Measurements from ENCODE around the gene PRDM12.

PRDM12 gene

DNA sequence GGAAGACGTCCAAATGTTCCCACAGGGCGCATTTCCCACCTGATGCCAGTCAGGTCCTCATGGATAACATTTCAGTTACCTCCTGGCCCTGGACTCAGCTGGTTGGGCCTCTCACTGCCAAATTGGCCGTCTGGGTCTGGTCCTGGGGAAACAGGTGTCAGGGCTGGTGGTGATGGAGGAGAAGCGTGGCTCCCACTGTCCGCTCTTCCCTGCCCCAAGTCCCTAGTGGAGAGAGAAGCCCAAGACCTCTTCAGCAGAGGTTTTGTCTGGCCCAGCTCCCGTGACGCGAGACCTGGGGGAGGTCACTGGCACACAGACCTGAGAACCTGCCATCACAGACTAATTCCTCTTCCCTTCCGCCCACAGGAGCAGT is 27.8 kb upstream of the PRDM12 start:
- no peak for DNase-seq

DNA sequence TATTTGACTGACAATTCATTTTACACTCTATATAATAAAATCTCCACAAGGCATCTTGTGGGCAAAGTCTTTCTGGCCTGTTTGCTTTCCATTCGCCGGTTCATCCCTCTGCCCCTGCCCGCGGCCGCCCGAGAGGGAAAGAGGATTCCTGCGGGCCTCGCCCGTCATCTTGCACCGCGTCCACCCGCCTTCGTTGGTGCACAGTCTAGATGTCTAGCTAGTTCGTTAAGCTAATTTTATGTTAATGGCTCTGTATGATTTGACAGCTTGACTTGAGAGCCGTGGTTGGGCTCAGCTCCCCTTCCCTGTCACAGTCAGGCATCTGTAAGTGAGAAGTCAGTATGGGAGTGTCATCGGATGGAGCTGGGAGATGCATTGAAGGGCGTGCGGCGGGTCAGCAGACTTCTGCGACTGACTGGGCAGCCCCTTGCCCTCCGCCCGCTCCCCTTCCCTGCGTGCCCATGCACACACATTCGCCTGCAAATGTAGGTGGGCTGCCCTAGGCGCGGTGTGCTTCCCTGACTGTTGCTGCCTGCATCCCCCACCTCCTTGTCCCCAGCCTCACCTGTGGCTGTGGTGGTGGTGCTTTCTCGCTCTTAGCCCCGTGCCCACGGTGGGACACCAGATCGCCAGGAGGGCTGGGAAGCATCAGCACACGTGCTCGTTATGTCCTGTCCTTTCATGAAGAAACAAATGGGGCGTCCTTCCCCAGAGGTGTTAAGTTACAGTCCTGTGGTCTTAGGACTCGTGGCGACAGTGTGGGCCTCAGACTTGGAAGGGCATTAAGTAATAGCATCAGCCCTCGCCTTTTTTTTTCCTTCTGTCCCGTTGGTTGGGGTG is 25.9 kb upstream of the PRDM12 start:
- DNase-seq = no peak

DNA sequence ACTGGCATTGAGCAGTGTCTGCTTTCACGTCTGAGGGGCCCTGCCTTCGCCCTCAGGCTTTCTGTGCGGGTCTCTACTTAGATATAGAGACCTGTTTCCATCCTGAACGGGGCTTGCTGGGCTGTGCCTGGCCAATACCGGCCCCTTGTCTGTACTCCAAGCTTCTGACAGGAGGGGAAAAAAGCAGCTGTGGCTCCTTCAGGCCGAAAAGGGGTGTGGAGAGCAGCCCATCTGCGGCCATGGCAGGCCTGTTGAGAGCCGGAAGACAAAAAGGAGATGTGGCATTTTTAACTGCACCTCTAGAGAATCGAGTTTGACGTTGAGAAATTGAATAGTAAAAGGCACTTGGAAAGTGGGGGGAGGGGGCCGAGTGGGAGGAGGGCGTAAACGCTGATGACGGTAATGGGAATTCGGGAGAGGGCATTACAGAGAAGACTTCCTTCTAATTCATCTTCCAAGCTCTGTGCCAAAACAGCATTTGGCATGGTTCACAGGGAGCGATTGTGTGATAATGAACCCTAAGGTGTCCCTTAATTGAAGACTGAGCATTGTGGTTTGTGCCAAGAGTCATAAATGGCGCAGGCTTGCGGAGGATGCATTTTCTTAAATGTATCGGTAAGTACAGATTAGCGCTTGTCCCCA is 25.1 kb upstream of the PRDM12 start:
- DNase-seq = no peak

DNA sequence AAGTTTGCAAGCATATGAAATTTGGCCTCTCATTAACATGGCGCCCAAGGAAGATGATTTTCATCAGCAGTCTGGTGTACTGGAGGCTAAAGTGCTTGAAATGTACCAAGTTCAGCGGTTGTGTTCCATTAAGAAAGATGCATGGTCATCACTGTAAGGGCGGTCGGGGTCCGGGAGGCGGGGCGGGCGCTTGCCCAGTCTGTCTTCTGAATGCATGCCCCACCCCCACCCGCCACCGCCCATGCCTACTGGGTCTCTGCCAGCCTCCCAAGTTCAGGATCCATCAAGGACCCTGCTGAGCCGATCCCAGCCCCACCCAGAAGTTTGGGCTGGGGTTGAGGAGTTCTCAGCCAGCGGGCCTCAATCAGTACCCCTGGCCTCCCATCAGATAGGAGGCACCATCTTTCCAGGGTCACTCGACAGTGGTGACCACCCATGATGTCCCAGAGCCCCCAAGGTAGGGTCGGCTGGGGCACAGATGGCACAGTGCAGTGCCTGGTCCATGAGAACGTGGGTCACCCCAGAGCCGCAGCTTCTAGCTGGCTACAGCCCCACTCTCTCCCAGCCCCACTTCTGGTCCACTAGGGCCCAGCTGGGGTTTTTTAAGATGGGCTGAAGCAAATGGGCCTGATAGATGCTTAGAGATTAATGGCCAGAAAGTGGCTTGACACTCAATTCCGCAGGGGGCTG is 24.4 kb upstream of the PRDM12 start:
- no peak for DNase-seq

DNA sequence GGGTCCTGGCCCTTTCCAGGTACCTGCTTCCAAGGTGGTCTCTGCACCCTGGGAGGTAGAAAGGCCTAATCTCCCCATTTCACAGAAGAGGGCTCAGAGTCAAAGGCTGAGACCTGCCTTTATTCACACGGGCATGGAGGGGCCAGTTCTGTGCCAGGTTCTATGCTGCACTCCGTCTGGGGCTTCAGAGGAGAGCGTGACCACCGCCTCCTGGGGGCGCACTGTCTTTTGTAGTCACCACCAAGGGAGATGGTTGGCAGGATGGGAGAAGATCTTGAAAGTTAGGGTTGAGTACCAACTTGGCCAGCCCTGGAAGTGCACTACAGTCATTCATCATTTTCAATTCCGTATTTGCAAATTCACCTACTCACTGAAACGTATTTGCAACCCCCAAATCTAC is 23.7 kb upstream of the PRDM12 start:
- DNase-seq = no peak

DNA sequence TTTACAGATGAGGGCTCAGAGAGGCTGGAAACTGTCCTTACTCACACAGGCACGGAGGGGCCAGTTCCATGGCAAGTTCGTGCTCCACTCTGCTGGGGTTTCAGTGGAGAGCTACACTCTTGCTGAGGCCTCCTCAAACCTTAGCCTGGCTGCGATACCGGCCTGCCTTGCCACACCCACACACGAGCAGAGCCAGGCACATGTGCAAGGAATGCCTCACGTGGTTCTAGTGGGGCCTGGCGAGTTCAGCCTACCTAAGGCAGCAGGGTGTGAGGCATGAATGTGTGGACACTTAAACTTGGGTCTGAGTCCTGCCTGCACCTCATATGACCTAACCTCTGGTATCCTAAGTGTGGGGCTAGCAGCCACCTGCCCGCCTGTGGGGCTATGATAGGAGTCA is 21.5 kb upstream of the PRDM12 start:
- DNase-seq = no peak

DNA sequence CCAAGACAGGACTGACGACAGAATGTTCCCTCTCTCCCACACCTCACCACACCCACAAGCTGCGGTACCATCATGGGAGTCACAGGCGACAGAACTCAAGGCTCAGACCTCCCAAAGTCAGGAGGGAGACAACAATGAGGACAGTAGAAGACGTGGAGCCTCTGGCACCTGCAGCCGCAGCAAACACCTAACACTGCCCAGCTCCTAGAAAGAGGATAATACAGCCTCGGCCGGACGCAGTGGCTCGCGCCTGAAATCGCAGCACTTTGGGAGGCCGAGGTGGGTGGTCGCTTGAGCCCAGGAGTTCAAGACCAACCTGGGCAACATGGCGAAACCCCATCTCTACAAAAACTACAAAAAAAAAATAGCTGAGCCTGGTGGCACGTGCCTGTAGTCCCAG is 13.2 kb upstream of the PRDM12 start:
- DNase-seq = no peak

DNA sequence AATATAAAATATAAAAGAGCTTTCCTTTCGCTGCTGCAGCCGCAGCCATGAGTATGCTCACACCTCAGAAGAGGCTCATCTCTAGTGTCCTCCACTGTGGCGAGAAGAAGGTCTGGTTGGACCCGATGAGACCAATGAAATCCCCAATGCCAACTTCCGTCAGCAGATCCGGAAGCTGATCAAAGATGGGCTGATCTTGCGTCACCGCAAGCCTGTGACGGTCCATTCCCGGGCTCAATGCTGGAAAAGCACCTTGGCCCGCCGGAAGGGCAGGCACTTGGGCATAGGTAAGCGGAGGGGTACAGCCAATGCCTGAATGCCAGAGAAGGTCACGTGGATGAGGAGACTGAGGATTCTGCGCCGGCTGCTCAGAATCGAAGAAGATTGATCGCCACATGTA is 12.6 kb upstream of the PRDM12 start:
- DNase-seq = no peak

DNA sequence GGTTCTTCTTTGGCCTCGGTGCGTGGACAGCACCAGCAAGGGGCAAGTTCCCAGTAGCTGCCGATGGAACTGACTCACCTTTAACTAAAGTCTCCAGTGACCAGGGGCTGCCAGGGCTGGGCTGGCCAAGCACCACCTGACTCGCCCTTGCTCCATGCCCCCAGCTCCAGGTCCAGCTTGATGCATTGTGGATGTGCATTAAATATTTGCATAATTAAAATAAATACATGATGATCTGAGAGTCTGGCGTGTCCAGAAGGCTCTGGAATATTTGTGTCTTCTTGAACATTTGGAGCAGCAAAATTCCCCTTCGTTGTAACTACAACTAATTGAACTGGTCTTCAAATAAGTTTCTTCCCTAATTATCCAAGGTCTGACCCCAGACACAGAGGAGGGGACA is 9.5 kb upstream of the PRDM12 start:
- no peak for DNase-seq

DNA sequence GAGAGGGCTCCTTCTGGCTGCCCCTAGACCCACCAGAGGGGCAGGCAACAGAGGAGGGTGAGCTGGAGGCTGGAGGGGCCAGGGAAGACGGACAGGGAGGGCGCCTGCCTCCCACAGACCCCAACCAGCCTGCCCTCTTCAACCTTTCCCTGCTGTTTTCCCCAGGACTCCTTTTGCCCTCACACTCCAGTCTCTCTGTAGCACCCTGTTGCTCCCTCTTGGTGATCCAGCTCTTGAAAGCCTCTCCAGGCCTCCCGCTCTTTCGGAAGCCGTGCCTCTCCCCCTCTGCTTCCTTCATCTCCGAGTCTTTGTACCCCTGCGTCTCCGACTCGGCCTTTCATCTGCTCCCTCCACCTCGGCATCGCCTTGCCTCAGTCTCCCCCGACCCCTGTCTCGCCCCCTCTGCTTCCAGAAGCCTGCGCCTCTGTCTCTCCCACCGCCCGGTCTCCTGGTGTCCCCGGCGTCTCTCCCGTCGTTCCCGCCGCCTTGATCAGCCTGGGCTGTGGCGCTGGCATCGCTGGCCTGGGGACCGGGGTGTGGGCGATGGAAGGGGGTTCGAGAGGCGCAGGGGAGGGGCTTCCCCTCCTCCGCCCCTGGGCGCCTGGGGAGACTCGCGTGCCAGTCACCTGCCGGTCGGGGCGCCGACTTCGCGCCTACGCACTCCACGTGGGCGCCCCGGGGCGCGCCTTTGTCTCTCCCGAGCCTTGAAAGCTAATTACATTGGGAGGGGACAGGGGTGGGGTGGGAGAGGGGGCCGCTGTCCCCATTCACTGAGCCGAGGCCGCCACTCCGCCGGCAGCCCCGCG is 5.3 kb upstream of the PRDM12 start:
- DNase-seq = no peak

DNA sequence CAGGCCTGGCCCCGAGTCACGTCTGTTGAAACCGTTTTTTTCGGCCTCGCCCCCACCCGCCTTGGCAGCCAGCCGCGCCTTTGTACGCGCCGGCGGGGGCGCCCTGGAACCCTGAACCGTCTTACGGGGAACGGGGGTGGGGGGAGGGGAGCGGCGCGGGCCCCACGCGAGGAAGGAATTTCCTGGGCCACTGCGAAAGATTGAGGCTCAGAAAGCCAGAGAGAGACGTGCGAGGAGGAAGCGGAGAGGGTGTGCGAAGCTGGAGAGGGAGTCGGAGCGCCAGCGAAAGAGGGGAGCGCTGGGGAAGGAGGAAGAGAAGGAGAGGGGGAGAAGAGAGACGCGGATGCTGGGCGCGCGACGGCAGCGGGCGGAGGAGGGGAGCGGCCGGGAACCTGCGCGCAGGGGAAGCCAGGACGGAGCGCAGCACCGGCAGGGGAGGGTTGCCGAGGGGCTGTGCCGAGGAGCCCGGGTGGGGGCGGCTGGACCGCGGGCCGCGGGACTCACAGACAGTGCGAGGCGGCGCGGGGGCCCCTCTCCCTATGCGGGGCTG is 4.6 kb upstream of the PRDM12 start:
- no peak for DNase-seq

DNA sequence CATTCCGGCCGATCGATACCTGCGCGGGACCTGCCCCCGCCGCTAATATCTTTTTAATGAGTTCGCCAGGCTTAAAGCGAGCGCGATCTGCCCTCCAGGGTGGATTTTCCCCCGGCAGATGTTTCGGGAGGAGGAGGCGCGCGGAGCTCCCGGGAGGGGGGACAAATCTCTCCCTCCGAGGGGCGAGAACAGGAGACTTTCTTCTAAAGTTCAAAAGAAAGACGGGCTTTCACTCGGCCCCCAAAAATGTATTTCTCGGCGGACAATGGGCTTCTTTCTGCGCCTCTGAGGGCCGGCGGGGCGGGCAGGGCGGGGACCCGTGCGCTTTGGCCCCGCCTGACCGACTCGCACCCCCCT is 4.1 kb upstream of the PRDM12 start:
- DNase-seq = no peak

DNA sequence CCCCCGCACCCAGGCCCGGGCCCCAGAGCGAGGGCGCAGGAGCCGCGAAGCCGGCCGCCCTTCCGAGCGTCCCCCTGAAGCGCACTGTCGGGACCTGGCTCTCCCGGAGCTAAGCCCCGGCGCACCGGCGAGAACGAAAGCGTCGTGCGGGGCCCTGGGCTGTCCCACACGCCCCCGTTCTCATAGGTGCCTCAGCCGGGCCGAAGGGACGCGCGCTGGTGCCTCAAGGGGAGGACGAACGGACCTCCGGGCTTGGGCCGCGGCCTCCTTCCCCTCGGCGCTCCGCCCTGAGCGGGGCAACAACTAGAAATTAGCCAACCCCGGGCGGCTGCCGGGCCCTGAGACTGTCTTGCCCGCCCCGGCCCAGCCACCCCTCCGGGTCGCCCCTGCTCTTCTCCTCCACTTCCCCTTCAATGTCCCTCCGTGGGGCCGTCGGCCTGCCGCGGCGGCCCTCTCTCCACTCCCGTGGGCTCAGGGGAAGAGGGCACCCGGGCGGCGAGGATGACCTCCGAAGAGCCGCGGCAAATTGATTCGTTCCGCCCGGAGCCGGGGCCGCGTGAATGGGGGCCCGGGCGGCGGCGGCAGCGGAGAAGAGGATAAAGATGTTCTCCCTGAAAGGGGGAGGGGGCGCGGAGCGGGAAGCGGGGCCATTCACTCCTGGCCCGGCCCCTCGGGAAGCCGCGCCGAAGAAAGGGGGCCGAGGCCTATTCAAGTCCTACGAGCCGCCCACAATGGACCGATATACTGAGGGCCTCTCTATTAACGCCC is 3.5 kb upstream of the PRDM12 start:
- DNase-seq = no peak

DNA sequence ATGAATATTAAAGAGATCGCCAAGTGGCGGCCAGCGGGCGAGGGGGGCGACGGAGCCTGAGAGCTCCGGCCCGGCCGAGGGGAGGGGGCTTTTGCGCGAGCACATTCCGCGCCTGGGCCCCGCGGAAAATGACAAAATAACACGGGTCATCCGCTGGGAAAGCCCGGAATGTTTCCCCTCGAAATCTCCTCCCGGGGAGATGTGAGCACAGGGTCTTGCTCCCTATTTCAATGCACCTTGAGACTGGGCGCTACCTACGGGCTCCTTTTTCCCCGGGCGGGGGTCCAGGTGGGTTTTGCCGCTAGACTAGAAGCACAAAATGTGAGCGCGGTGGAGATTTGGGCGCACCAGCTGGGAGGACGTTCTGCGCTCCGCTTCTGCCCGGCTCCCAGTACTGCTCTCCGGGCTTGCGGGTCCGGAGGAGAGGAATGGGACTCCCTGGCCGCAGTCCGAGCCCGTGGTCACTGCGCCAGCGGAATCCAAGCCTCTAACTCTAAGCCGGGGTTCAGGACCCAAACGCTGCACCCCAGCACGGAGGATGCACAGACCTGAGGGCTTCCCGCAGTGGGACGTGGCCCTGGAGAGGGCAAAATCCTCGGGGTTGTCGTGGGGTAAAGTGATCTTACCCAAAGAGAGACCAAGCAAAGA is 2.8 kb upstream of the PRDM12 start:
- no peak for DNase-seq

DNA sequence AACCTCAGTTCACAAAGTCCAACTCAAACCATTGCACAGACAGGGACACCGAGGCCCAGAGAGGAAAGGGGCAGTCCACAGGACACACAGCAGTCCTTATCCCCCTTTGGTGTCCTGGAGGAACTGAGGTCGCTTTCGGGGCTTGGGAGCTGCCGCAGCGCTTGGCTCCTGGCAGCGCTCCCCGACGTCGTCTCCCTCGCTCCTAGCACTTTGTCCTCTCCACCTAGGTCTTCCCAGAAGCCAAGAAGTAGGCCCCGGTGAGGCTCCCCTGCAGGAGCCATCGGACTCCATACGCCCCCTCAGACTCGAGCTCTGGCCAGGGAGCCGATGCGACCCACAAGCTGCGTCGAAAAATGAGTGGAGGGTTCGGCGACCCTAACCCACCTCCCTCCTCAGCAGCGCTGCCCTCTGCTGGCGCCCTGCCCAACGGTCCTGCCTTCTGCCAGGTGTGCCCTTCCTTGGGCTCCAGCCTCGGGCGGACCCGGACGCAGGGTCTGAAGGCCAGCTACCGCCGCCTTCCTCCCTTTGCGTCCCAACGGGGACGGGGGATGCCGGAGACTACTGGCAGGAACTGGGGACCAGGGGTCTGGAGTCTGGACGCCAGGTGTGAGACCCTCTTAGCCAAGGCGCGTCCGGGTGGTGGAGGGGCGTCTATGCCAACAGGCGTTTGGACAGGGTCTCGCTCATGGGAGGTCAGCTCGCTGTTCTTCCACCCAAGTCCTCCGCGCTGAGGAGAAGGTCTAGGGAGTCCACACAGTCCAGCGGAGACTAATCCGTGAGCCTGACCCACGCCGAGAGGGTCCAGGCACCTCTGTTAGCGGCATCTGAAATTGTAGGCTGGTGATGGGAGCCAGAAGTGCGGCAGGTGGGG is 2.1 kb upstream of the PRDM12 start:
- no peak for DNase-seq

DNA sequence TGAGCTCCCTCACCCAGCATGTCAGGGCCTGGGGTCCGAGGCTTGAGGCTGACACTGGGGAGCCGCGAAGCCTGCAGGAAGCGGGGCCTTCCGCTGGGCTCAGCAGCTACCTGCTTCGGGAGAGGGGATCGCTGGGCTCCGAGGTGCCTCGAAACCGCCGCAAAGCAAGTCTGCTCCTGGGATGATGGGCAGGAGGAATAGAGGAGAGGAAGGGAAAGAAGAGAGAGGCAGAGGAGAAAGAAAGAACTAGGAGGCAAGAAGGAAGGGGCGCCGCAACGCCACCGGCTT is 1.5 kb upstream of the PRDM12 start:
- DNase-seq = no peak

DNA sequence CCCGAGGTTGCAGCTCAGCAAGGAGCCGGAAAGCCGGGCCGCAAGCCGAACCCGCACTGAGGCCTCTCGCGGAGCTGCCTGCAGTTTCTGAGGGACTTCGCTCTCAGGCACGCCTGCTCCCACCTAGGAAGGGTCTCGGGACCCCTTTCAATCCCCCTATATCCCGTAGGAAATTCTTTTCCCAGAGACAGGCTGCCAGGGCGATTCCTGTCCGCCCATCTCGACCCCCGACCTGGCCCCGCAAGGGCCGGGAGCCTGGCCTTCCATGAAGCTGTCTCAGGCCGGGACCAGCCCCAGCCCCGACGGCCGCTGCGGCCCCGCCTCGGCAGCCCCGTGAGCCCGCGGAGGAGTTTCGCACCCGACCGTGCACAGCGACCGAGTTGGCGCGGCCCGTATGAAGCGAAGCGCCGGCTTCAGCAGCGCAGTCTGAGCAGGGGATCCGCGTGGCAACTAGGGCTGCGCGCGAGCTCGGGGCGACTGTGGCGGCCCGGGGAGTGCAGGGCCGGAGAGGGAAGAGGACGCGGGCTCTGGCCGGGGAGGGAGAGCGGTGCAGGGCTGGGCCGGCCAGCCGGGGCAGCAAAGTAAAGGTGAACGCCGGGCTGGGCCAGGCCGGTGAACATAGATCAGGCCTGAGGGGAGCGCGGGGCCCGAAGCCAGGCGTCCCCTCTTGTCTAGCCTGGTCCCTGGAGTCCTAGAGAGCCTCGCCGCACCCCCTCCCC is 977 bp upstream of the PRDM12 start:
- DNase-seq = no peak

DNA sequence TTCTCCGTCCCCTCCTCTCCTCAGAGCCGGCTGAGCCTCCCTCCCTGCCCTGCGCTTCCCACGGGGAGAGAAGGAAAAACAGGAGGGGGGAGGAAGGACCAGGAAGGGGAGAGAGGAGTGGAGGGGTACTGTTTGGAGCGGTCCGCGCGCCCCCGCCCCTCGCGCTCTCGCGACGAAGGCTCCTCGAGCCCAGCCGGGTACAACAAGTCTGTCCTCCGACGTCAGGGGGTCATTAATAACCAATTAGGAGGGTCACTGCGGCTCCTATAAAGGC is 480 bp upstream of the PRDM12 start:
- DNase-seq = no peak

DNA sequence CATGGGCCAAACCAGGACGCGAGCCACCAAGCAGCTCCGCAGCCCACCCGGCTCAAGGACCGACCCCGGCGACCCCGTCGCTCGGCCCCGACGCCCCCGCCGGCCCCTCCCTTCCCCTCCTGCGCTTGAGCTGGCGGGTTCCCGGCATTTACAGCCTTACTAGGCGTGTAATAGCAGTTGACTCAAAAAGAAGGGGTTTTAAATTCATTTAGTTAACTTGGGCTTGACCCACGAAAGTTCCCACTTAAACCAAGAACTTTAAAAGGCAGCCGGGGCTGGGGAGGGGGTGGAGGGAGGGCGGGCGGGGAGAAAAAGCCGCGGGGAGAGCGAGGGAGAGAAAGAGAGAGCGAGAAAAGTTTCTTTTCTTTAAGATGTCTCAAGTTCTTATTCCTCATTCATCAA is 636 bp downstream of the PRDM12 start:
- DNase-seq = no peak

Measured in DMS 273 treated with DMSO at 0.1 percent for 48 hours (cell line).